Activated T-helper 17 cell treated with anti-CD3 and anti-CD28 coated beads, Interleukin-2, amount 50 U/mL, for 72 hours (primary cell): Measurements from ENCODE around the gene SYMPK. TPM values are rescaled to one million over a fixed set of nuclear protein-coding genes. Genes with fewer than 3 reads are reported as not detected.

ENCODE experiments used
- ATAC-seq: fragments of 150-1000 bp; cut with Tn5 transposase; replicated peaks from 2 replicates; pipeline ENCODE4 v1.10.0; 2021; ENCODE audit warnings: mild to moderate bottlenecking, moderate library complexity
- H3K27ac Mint-ChIP-seq: one replicate; pipeline ENCODE4 v1.8.0; 2022; ENCODE audit warnings: mixed read lengths
- H3K27me3 Mint-ChIP-seq: one replicate; pipeline ENCODE4 v1.8.0; 2022; ENCODE audit warnings: mixed read lengths
- H3K36me3 Mint-ChIP-seq: one replicate; pipeline ENCODE4 v1.8.0; 2022; ENCODE audit warnings: low read depth, mild to moderate bottlenecking, mixed read lengths
- H3K4me1 Mint-ChIP-seq: one replicate; pipeline ENCODE4 v1.8.0; 2022; ENCODE audit warnings: mixed read lengths
- H3K4me3 Mint-ChIP-seq: one replicate; pipeline ENCODE4 v1.8.0; 2022; ENCODE audit warnings: mild to moderate bottlenecking, mixed read lengths
- H3K9me3 Mint-ChIP-seq: one replicate; pipeline ENCODE4 v1.8.0; 2022; ENCODE audit warnings: mixed read lengths
- total RNA-seq, 2 donors: library from RNA; stranded (reverse); gene quantifications; one replicate each; pipeline ENCODE4 v1.2.3, GENCODE V29; 2022

The SYMPK gene
- total RNA-seq, 2 donors from 2014 or later = 98.2 to 122 TPM

- H3K27me3 Mint-ChIP-seq = no peaks in the 10 kb centered on the region
- no peak for ATAC-seq
- no peak overlapping the region for H3K27ac Mint-ChIP-seq
- H3K9me3 Mint-ChIP-seq = no peaks in the 10 kb centered on the region
- peaks cover 6% of the 10 kb centered on the region for H3K36me3 Mint-ChIP-seq
- peaks cover 6% of the 10 kb centered on the region for H3K4me1 Mint-ChIP-seq
- peak overlapping the region; percentile 84 for H3K4me3 Mint-ChIP-seq
Observed at GRCh38 chr19:45771311-45771933, 91.5 kb downstream of the SYMPK start.

- Mint-ChIP-seq H3K4me3 (peak overlapping the region; percentile 84), H3K27me3 (no peaks in the 10 kb centered on the region), H3K36me3 (peaks cover 6% of the 10 kb centered on the region), H3K9me3 (no peaks in the 10 kb centered on the region), H3K4me1 (peaks cover 6% of the 10 kb centered on the region), H3K27ac (no peak overlapping the region)
- peak; percentile 73 for ATAC-seq
Observed at GRCh38 chr19:45770192-45771101, 92.5 kb downstream of the SYMPK start.

DNA sequence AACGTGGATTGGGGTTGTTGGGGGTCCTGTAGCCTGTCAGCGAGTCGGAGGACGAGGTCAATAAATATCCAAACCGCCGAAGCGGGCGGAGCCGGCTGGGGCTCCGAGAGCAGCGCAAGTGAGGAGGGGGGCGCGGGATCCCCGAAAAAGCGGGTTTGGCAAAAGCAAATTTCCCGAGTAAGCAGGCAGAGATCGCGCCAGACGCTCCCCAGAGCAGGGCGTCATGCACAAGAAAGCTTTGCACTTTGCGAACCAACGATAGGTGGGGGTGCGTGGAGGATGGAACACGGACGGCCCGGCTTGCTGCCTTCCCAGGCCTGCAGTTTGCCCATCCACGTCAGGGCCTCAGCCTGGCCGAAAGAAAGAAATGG lies 93.1 kb downstream of the SYMPK start:
- Mint-ChIP-seq H3K4me1 (peaks cover 6% of the 10 kb centered on the region), H3K27ac (peak overlapping the region; percentile 81), H3K36me3 (peaks cover 6% of the 10 kb centered on the region), H3K9me3 (no peaks in the 10 kb centered on the region), H3K27me3 (no peaks in the 10 kb centered on the region), H3K4me3 (peak overlapping the region; percentile 84)
- peak; percentile 32 for ATAC-seq

DNA sequence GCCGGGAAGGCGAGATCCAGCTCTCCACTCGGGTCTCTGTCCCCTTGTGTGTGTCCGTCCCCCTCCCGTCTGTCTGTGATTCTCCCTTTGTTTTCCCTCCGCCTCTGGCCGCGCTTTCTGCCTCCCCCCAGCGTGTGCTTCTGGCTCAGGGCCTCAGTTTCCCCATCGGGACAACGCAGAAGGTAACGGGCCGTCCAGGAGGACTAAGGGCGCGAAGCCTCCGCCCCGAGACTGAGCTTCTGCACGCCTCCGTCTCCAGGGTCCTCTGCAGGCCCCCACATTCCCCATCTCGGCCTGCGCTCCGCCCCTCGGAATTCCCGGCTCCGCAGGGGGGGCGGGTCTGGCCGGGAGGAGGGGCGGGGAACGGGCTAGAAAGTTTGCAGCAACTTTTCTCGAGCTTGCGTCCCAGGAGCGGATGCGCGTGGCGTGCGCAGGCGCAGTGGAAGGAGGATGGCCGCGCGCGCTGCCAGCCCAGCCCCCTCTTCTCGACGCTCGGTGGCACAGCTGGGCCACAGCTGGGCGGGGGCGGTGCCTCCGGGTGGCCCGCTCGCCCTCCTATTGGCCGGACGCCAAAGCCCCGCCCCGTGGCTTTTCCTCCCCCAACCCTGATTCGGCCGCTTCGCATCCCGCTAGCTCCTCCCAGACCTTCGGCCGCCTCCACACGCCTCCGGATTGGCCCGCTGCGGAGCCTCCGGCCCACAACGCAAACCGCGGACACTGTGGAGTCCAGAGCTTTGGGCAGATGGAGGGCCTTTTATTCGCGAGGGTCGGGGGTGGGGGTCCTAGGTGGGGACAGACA lies 93.8 kb downstream of the SYMPK start, which contains the start of gene SIX5:
Gene SIX5 (minus strand): TSS at position 269 of the 799 bp plus-strand sequence. CDS start 408 bp downstream, outside the sequence.
- Mint-ChIP-seq H3K4me1 (peaks cover 6% of the 10 kb centered on the region), H3K9me3 (no peaks in the 10 kb centered on the region), H3K36me3 (peaks cover 6% of the 10 kb centered on the region), H3K4me3 (peak within 1 kb of the TSS; percentile 84), H3K27ac (peak within 1 kb of the TSS; percentile 81), H3K27me3 (no peaks in the 10 kb centered on the region)
- ATAC-seq = peak; percentile 82

GRCh38 chr19:45768655-45768983 lies 94.3 kb downstream of the SYMPK start:
- peaks cover 6% of the 10 kb centered on the region for H3K4me1 Mint-ChIP-seq
- peak overlapping the region; percentile 81 for H3K27ac Mint-ChIP-seq

GRCh38 chr19:45767881-45768654 lies 94.9 kb downstream of the SYMPK start:
- no peaks in the 10 kb centered on the region for H3K9me3 Mint-ChIP-seq
- H3K4me1 Mint-ChIP-seq = peaks cover 6% of the 10 kb centered on the region
- H3K27ac Mint-ChIP-seq = no peak overlapping the region
- ATAC-seq = no peak
- no peaks in the 10 kb centered on the region for H3K27me3 Mint-ChIP-seq
- H3K4me3 Mint-ChIP-seq = peak overlapping the region; percentile 54
- peaks cover 6% of the 10 kb centered on the region for H3K36me3 Mint-ChIP-seq

More at GRCh38 chr19:45768655-45768983, 94.3 kb downstream of the SYMPK start:
- no peak for ATAC-seq
- peak overlapping the region; percentile 84 for H3K4me3 Mint-ChIP-seq
- H3K9me3 Mint-ChIP-seq = no peaks in the 10 kb centered on the region
- H3K36me3 Mint-ChIP-seq = peaks cover 6% of the 10 kb centered on the region
- no peaks in the 10 kb centered on the region for H3K27me3 Mint-ChIP-seq

- H3K27ac Mint-ChIP-seq = no peak overlapping the region
- peak overlapping the region; percentile 54 for H3K4me3 Mint-ChIP-seq
- H3K36me3 Mint-ChIP-seq = peaks cover 6% of the 10 kb centered on the region
- H3K27me3 Mint-ChIP-seq = no peaks in the 10 kb centered on the region
- peaks cover 5% of the 10 kb centered on the region for H3K4me1 Mint-ChIP-seq
- no peak for ATAC-seq
- H3K9me3 Mint-ChIP-seq = no peaks in the 10 kb centered on the region
Observed at GRCh38 chr19:45767410-45767880, 95.5 kb downstream of the SYMPK start.

- H3K9me3 Mint-ChIP-seq = no peaks in the 10 kb centered on the region
- H3K27me3 Mint-ChIP-seq = no peaks in the 10 kb centered on the region
- H3K36me3 Mint-ChIP-seq = peaks cover 6% of the 10 kb centered on the region
- H3K4me1 Mint-ChIP-seq = no peaks in the 10 kb centered on the region
- H3K27ac Mint-ChIP-seq = no peak overlapping the region
- H3K4me3 Mint-ChIP-seq = peak overlapping the region; percentile 54
- ATAC-seq = no peak
Observed at GRCh38 chr19:45766869-45767346, 96.0 kb downstream of the SYMPK start.

DNA sequence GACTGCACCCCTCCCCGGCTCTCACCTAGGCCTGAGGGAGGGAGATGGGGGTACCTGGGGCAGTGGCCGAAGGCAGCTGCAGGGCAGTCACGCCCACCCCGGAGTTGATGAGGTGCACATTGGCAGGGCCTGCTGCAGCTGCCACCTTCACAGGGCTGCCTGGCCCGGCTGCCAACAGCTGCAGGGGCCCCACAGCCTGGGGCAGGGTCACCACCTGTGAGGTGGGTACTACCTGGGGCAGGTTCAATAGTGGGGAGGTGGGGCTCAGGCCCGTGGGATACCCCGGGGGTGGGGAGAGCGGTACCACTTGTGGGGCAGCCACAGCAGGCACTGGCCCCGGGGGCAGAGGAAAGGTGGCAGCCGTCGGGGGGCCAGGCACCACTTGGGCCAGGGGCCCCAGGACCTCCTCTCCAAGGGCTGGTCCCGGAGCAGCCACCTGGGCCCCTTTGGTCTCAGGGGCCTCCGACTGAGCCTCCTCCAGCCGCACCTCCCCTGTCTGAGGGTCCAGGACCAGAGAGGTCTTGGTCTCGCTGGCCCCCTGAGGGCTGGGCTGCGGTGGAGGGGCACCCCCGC lies 96.6 kb downstream of the SYMPK start:
- no peak for ATAC-seq
- no peaks in the 10 kb centered on the region for H3K9me3 Mint-ChIP-seq
- H3K4me3 Mint-ChIP-seq = no peak overlapping the region
- H3K27me3 Mint-ChIP-seq = no peaks in the 10 kb centered on the region
- H3K36me3 Mint-ChIP-seq = peaks cover 6% of the 10 kb centered on the region
- no peaks in the 10 kb centered on the region for H3K4me1 Mint-ChIP-seq
- H3K27ac Mint-ChIP-seq = no peak overlapping the region

- Mint-ChIP-seq H3K27me3 (no peaks in the 10 kb centered on the region), H3K4me1 (no peaks in the 10 kb centered on the region), H3K9me3 (no peaks in the 10 kb centered on the region), H3K4me3 (no peak overlapping the region), H3K27ac (no peak overlapping the region), H3K36me3 (peaks cover 6% of the 10 kb centered on the region)
- ATAC-seq = no peak
Observed at GRCh38 chr19:45765702-45766295, 97.1 kb downstream of the SYMPK start.
